IPS-18a (cell line): ENCODE results near the gene YJEFN3.

Experiments used
- H3K27ac ChIP-seq: one replicate; pipeline ENCODE4 v1.5.1; 2013; ENCODE audit warnings: low read length
- H3K27me3 ChIP-seq: one replicate; pipeline ENCODE4 v1.6.1; 2013; ENCODE audit warnings: mild to moderate bottlenecking, low read length; ENCODE audit not compliant: control insufficient read depth, insufficient read depth
- H3K36me3 ChIP-seq: one replicate; pipeline ENCODE4 v1.6.1; 2013; ENCODE audit warnings: low read depth, low read length; ENCODE audit not compliant: control insufficient read depth
- H3K4me1 ChIP-seq: one replicate; pipeline ENCODE4 v1.6.1; 2013; ENCODE audit warnings: low read depth, low read length; ENCODE audit not compliant: control insufficient read depth
- H3K4me3 ChIP-seq: one replicate; pipeline ENCODE4 v1.5.1; 2013; ENCODE audit warnings: low read length
- H3K9ac ChIP-seq: one replicate; pipeline ENCODE4 v1.6.1; 2013; ENCODE audit warnings: mild to moderate bottlenecking, low read length, moderate library complexity
- H3K9me3 ChIP-seq: one replicate; pipeline ENCODE4 v1.6.1; 2013; ENCODE audit warnings: low read depth, low read length; ENCODE audit not compliant: control insufficient read depth

YJEFN3 gene

DNA sequence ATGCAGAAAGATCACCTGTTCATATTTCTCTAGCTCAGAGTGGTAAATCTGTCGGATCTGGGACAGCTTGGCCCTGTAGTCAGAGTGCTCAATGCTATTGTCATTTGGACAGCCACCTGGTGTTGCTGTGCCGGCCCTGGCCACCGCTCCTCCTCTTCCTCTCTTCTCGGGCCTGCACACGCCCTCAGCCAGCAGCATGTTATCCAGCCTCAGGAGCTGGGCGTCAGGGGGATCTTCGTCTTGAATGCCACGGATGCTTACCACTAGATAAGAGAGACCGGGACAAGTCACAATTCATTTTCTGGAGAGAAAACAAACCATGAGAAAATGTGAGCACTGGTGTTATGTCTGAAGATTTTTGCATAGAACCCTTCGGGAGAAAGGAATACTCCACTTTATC, 41.9 kb downstream of the YJEFN3 start:
- Histone ChIP-seq H3K4me3 (no peak overlapping the region), H3K36me3 (no peaks in the 10 kb centered on the region), H3K9ac (no peak overlapping the region)

DNA sequence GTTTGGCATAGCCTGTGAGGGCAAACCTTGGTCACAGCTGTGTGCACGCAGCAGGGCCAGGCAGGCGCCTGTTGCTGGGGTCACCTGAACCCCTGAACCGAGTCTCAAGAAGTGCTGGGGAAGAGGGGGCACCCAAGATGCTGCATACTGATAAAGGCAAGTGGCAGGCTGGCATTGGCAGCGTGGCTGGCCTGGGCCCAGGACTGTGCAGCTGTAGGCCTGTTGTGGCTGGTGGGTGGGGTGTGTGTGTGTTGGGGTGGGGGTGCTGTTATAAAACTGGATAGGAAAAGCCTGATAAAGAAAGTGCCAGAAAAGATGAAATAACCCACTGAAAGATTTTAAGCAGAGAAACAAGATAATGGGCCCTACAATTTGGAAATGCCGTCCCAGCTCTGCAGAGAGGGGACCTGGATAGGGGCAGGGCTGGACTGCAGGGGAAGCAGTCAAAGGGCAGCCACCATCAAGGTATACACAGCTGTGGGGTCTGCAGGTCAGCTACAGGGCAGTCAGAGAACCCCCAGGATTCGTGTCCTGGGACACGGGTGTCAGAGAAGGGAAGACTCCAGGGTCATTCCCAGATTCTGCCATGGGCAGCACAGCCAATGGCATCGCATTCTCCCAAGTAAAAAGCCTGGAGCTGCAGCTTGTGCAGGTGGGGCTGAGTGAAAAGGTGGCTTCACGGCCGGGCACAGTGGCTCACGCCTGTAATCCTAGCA, 42.5 kb downstream of the YJEFN3 start:
- H3K27me3 ChIP-seq = no peaks in the 10 kb centered on the region
- no peaks in the 10 kb centered on the region for H3K4me1 ChIP-seq
- H3K9me3 ChIP-seq = no peaks in the 10 kb centered on the region
- no peaks in the 10 kb centered on the region for H3K36me3 ChIP-seq
- no peak overlapping the region for H3K4me3 ChIP-seq
- no peak overlapping the region for H3K27ac ChIP-seq
- no peak overlapping the region for H3K9ac ChIP-seq

More for the DNA sequence above, 41.9 kb downstream of the YJEFN3 start:
- Histone ChIP-seq H3K27ac (no peak overlapping the region), H3K4me1 (no peaks in the 10 kb centered on the region), H3K9me3 (no peaks in the 10 kb centered on the region), H3K27me3 (no peaks in the 10 kb centered on the region)

DNA sequence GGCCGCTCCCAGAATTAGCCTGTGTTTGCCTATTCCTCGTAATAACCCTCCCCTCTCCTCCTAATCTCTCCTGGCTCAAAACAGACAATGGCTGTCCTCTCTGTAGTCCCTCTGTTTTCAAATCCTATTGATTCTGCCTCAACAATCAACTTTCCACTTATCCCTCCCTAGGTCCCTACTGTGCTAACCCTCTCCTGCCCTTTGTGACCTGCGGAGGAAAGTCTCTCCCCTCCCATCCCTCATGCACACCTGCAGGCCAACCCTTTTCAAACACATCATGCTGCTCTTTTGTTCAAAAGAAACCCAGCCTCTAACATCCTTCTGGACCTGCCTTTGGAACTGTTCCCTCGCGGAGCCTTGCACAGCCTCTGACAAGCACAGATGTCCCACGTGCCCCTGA, 46.7 kb downstream of the YJEFN3 start:
- Histone ChIP-seq H3K9me3 (no peaks in the 10 kb centered on the region), H3K9ac (no peak overlapping the region), H3K27me3 (no peaks in the 10 kb centered on the region), H3K4me1 (no peaks in the 10 kb centered on the region), H3K36me3 (no peaks in the 10 kb centered on the region), H3K27ac (no peak overlapping the region), H3K4me3 (no peak overlapping the region)

DNA sequence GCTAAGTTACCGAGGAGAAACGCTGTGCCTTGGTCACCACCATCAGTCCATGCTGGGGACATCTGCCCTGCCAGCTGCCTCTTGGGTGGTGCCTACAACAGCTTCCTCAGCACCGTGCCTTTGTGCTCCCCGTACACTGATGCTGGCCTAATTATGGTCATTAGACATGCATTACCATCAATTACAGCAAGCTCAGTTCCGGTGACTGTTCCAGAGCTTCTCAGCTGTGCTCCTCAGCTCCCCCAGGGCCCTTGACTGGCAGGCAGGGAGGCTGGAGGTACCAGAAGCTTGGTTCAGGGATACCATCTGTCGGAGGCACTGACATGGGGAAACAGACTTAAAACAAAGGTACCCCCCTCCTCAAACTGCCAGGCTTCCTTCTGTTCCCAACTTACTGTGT, 49.5 kb downstream of the YJEFN3 start:
- Histone ChIP-seq H3K4me1 (no peaks in the 10 kb centered on the region), H3K27me3 (no peaks in the 10 kb centered on the region), H3K4me3 (no peak overlapping the region), H3K27ac (no peak overlapping the region), H3K36me3 (no peaks in the 10 kb centered on the region), H3K9me3 (no peaks in the 10 kb centered on the region), H3K9ac (no peak overlapping the region)

DNA sequence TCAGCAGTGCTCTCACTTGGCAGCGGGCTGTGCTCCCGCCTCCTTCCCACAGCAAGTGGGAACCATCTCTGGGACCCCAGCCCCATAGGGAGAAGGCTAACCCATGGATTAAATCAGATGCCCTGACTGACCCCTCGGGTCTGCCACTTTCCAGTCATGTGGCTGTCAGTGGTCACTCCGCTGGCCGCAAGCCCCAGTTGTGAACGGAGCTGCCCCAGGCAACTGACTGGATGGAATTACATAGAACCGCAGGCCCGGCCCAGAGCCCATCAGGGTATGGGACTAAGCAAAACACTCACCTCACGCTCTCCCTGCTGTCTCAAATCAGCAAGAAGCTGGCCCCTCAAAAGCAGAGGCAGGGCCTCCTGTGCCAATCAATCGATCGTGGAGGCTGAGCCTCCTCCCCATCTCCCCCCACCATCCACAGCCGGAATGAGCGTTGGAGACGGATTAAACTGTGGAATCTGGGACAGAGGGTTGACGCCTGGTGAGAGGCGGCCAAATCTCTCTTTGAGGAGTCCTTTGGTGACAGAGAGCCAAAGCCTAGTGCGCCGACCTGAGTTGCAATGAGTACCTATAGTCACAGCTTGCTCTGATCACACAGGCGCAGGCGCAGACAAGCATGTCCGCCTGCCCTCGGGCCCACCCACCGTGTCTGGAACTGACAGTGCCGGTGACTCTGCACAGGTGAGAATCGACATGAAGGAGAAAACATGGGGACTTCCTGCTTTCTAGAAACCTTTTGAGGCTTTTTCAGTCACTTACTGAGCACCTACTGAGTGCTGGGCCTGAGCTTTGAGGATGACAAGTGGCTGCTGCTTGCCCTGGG, 51.0 kb downstream of the YJEFN3 start:
- no peak overlapping the region for H3K9ac ChIP-seq

DNA sequence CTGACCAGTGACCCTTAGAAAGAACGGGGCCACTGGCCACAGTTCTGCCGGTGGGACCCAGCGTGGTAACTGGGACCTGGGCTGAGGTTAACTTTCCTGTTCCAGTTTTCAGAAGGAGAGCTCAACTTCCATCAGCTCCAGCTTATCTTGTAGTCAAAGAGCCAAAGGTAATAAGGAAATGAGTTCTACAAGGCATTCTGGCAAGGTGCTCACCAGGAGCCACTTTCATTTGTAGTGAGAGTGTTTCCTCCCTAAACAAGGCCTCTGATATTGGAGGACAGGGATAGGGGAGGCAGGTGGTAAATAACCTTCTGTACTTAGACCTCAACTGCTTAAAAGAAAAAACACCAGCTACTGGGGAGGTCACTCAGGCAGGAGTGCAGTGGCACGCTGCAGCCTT, 51.7 kb downstream of the YJEFN3 start:
- no peaks in the 10 kb centered on the region for H3K27me3 ChIP-seq
- no peaks in the 10 kb centered on the region for H3K4me1 ChIP-seq
- H3K36me3 ChIP-seq = no peaks in the 10 kb centered on the region
- no peak overlapping the region for H3K27ac ChIP-seq
- H3K9ac ChIP-seq = no peak overlapping the region
- no peaks in the 10 kb centered on the region for H3K9me3 ChIP-seq
- H3K4me3 ChIP-seq = no peak overlapping the region

More for the DNA sequence above, 51.0 kb downstream of the YJEFN3 start:
- Histone ChIP-seq H3K27me3 (no peaks in the 10 kb centered on the region), H3K4me1 (no peaks in the 10 kb centered on the region), H3K9me3 (no peaks in the 10 kb centered on the region), H3K27ac (no peak overlapping the region), H3K4me3 (no peak overlapping the region), H3K36me3 (no peaks in the 10 kb centered on the region)

DNA sequence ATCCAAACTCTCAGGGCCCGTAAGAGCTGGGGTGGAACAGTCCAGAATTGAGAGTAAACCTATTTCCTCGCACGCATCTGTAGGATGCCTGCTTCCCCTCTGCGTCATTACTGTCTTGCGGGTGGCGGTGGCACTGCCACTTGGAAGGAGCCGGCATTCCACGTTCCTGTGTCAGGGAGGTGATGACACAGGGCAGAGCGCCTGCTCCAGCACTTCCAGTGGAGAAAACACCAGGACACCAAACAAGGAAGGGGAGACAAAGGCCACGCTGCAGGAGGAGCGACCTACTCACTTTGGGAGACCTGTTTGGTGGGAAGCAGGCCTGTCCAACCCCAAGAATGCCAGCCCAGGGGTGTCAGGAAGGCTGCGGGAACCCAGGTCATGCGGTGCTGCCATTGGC, 52.7 kb downstream of the YJEFN3 start:
- Histone ChIP-seq H3K9ac (no peak overlapping the region), H3K27ac (no peak overlapping the region), H3K4me1 (no peaks in the 10 kb centered on the region), H3K27me3 (no peaks in the 10 kb centered on the region), H3K9me3 (no peaks in the 10 kb centered on the region), H3K36me3 (no peaks in the 10 kb centered on the region), H3K4me3 (no peak overlapping the region)

DNA sequence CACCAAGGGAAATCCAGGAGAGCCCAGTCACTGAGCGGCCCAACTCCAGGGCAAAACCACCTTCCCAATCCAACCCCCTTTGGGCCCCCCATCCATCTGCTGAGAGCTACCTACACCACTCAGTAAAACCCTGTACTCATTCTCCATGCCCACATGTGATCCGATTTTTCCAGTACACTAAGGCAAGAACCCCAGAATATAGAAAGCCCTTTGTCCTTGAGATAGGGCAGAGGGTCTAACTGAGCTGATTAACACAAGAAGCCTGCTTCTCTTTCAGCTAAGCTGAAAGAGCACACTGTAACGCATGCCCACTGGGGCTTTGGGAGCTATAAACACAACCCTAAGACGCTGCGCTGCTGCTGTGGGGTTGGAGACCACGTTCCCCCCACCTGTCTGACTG, 53.8 kb downstream of the YJEFN3 start:
- Histone ChIP-seq H3K9ac (no peak overlapping the region), H3K27me3 (no peaks in the 10 kb centered on the region), H3K4me3 (no peak overlapping the region), H3K4me1 (no peaks in the 10 kb centered on the region), H3K36me3 (no peaks in the 10 kb centered on the region), H3K9me3 (no peaks in the 10 kb centered on the region), H3K27ac (no peak overlapping the region)

DNA sequence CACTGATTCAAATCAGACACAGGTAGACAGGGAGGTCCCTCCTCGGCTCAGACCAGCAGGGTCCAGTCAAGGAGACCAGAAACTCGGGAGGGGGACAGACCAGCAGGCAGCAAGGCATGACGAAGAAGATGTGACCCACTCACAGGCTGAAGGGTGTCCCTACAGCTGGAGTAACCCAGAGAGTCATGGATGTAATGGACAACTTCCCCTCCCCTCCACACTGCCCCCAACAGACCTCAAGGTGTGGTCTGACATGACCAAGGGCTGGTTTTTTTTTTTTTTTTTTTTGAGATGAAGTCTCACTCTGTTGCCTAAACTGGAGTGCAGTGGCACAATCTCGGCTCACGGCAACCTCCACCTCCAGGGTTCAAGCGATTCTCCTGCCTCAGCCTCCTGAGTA, 55.6 kb downstream of the YJEFN3 start:
- H3K27ac ChIP-seq = no peak overlapping the region
- H3K4me3 ChIP-seq = no peak overlapping the region
- H3K4me1 ChIP-seq = no peaks in the 10 kb centered on the region
- H3K36me3 ChIP-seq = no peaks in the 10 kb centered on the region
- H3K27me3 ChIP-seq = no peaks in the 10 kb centered on the region
- H3K9me3 ChIP-seq = no peaks in the 10 kb centered on the region
- no peak overlapping the region for H3K9ac ChIP-seq
